DND-41 (cell line): Measurements from ENCODE around the gene NRBP1.

ENCODE experiments used
- ATAC-seq: fragments of 200-7000 bp; cut with Tn5 transposase; 3 replicates; pipeline ENCODE4 v1.9.1; 2021; ENCODE audit warnings: low read depth; ENCODE audit not compliant: insufficient read depth
- DNase-seq: peaks from one replicate; pipeline ENCODE4 v3.0.0-alpha.2; 2020
- H2AFZ ChIP-seq: 2 replicates; pipeline ENCODE4 v1.6.0; 2012; ENCODE audit warnings: low read depth, low read length
- H3K27ac ChIP-seq: 2 replicates; pipeline ENCODE4 v1.5.1; 2012; ENCODE audit warnings: low read length, inconsistent platforms
- H3K27me3 ChIP-seq: fragments of 200-600 bp; sonication (generic); 2 replicates; pipeline ENCODE4 v1.6.0; 2012; ENCODE audit warnings: low read length, mild to moderate bottlenecking, inconsistent platforms; ENCODE audit not compliant: insufficient read depth, poor library complexity
- H3K36me3 ChIP-seq: 2 replicates; pipeline ENCODE4 v1.5.1; 2012; ENCODE audit warnings: low read length, inconsistent platforms; ENCODE audit not compliant: insufficient read depth
- H3K4me1 ChIP-seq: 2 replicates; pipeline ENCODE4 v1.5.1; 2012; ENCODE audit warnings: mild to moderate bottlenecking, low read length; ENCODE audit not compliant: insufficient read depth
- H3K4me2 ChIP-seq: 2 replicates; pipeline ENCODE4 v1.6.0; 2012; ENCODE audit warnings: mild to moderate bottlenecking, moderate library complexity, low read length, inconsistent platforms; ENCODE audit not compliant: insufficient read depth
- H3K4me3 ChIP-seq, 2 experiments: fragments of 200-600 bp in 1 of 2; shearing (Covaris generic) in 1 of 2; 2 replicates each; pipeline ENCODE4 v1.5.1; 2012 to 2016; ENCODE audit warnings: inconsistent platforms in 2 of 2, low read length in 2 of 2, mild to moderate bottlenecking in 2 of 2, low read depth in 1 of 2, moderate library complexity in 1 of 2
- H3K79me2 ChIP-seq: 2 replicates; pipeline ENCODE4 v1.6.0; 2012; ENCODE audit warnings: low read length, inconsistent platforms; ENCODE audit not compliant: insufficient read depth
- H3K9ac ChIP-seq: 2 replicates; pipeline ENCODE4 v1.6.0; 2012; ENCODE audit warnings: low read depth, mild to moderate bottlenecking, inconsistent platforms, low read length, moderate library complexity
- H3K9me3 ChIP-seq: 2 replicates; pipeline ENCODE4 v1.5.1; 2012; ENCODE audit warnings: low read length, moderate library complexity, mild to moderate bottlenecking, inconsistent platforms; ENCODE audit not compliant: insufficient read depth, severe bottlenecking
- H4K20me1 ChIP-seq: 2 replicates; pipeline ENCODE4 v1.6.0; 2012; ENCODE audit warnings: low read length; ENCODE audit not compliant: insufficient read depth
- EZH2 ChIP-seq: IDR thresholded peaks from 3 replicates; pipeline ENCODE4 v1.6.1; 2012; ENCODE audit warnings: borderline replicate concordance, low read depth, mild to moderate bottlenecking, moderate library complexity, low read length, inconsistent platforms; ENCODE audit not compliant: severe bottlenecking
- TF ChIP-seq, protein P1 (sequence below): IDR thresholded peaks from 2 replicates; pipeline ENCODE4 v1.5.1; 2012; ENCODE audit warnings: borderline replicate concordance, low read length, moderate library complexity, mild to moderate bottlenecking; ENCODE audit not compliant: poor library complexity, severe bottlenecking; ENCODE audit errors: extremely low read depth

Gene NRBP1

DNA sequence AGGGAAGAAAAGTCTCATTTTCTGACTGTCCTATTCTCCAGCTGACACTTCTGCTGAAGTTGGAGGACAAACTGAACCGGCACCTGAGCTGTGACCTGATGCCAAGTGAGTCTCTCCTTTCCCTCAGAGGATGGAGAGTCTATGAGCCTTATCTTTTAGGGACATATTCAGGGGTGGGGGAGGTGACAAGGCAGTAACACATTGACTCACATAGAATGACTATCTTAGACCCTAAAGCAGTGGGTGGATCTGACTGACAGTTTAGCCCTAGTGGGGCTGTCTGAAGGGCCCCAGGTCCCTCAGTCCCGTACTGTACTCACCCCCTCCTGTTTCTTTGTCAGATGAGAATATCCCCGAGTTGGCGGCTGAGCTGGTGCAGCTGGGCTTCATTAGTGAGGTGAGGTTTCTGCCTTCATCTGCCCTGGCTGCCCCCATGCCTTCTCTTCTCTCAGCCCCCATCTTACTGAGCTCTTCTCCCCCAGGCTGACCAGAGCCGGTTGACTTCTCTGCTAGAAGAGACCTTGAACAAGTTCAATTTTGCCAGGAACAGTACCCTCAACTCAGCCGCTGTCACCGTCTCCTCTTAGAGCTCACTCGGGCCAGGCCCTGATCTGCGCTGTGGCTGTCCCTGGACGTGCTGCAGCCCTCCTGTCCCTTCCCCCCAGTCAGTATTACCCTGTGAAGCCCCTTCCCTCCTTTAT is 12.9 kb downstream of the NRBP1 start:
- H3K4me1 ChIP-seq, result no peaks in the 10 kb centered on the region
- H3K9me3 ChIP-seq, result no peaks in the 10 kb centered on the region
- H3K4me3 ChIP-seq, result no peak overlapping the region
- peaks cover 58% of the 10 kb centered on the region for H3K36me3 ChIP-seq
- no peaks in the 10 kb centered on the region for H3K79me2 ChIP-seq
- ATAC-seq (no peak), DNase-seq (no peak)
- no peaks in the 10 kb centered on the region for H4K20me1 ChIP-seq
- no peak overlapping the region for H2AFZ ChIP-seq
- H3K4me2 ChIP-seq, result no peak overlapping the region
- no peak for TF ChIP-seq EZH2
- TF ChIP-seq, protein P1, sequence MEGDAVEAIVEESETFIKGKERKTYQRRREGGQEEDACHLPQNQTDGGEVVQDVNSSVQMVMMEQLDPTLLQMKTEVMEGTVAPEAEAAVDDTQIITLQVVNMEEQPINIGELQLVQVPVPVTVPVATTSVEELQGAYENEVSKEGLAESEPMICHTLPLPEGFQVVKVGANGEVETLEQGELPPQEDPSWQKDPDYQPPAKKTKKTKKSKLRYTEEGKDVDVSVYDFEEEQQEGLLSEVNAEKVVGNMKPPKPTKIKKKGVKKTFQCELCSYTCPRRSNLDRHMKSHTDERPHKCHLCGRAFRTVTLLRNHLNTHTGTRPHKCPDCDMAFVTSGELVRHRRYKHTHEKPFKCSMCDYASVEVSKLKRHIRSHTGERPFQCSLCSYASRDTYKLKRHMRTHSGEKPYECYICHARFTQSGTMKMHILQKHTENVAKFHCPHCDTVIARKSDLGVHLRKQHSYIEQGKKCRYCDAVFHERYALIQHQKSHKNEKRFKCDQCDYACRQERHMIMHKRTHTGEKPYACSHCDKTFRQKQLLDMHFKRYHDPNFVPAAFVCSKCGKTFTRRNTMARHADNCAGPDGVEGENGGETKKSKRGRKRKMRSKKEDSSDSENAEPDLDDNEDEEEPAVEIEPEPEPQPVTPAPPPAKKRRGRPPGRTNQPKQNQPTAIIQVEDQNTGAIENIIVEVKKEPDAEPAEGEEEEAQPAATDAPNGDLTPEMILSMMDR, result no peak
- no peaks in the 10 kb centered on the region for H3K27me3 ChIP-seq
- no peak overlapping the region for H3K27ac ChIP-seq
- no peak overlapping the region for H3K9ac ChIP-seq

- no peaks in the 10 kb centered on the region for H3K9me3 ChIP-seq
- no peak for DNase-seq
- no peak within 1 kb of the TSS for H3K9ac ChIP-seq
- no peaks in the 10 kb centered on the region for H3K27me3 ChIP-seq
- no peaks in the 10 kb centered on the region for H3K4me1 ChIP-seq
- no peak within 1 kb of the TSS for H2AFZ ChIP-seq
- peak; percentile 31 for ATAC-seq
- no peaks in the 10 kb centered on the region for H3K79me2 ChIP-seq
- peaks cover 50% of the 10 kb centered on the region for H3K36me3 ChIP-seq
- no peaks in the 10 kb centered on the region for H4K20me1 ChIP-seq
- H3K27ac ChIP-seq, result no peak within 1 kb of the TSS
- TF ChIP-seq, protein P1, result no peak
- no peak for TF ChIP-seq EZH2
- no peak within 1 kb of the TSS for H3K4me2 ChIP-seq
- H3K4me3 ChIP-seq, result no peak within 1 kb of the TSS
Observed at GRCh38 chr2:27441958-27442919, 13.8 kb downstream of the NRBP1 start, which contains the start of gene KRTCAP3. TSS of gene KRTCAP3 (plus strand) at chr2:27442381. CDS start at chr2:27442413, 32 bp downstream.

- no peak for DNase-seq
- Histone ChIP-seq H3K27me3 (no peaks in the 10 kb centered on the region), H3K4me2 (no peak overlapping the region), H3K36me3 (peaks cover 44% of the 10 kb centered on the region), H3K4me3 (no peak overlapping the region), H3K79me2 (no peaks in the 10 kb centered on the region), H3K4me1 (no peaks in the 10 kb centered on the region), H4K20me1 (no peaks in the 10 kb centered on the region), H3K27ac (no peak overlapping the region), H2AFZ (no peak overlapping the region), H3K9ac (no peak overlapping the region), H3K9me3 (no peaks in the 10 kb centered on the region)
- ATAC-seq, result peak; percentile 29; the same call in 1 of the 3 replicates
- TF ChIP-seq EZH2, result no peak
- TF ChIP-seq, protein P1, result no peak
Observed at GRCh38 chr2:27442920-27443282, 14.5 kb downstream of the NRBP1 start.
